PC-9 (cell line): ENCODE measurements around the gene SLC25A21. TPM values are rescaled to one million over a fixed set of nuclear protein-coding genes. Genes with fewer than 3 reads are reported as not detected.
A peak's percentile ranks its signal among the peaks of the same experiment; 100 is the strongest.

ENCODE experiments used
- BruUV-seq: library from RNA; stranded (reverse); fragments of 400-500 nt; replicated peaks from 2 replicates; lab custom pipeline; 2021; lab: Mats Ljungman, UMichigan
- CTCF ChIA-PET: fragments of 300-600 bp; sonication (Branson Sonifier 250); formaldehyde crosslinking; loops from one replicate; lab custom pipeline; 2022; ENCODE audit warnings: antibody characterized with exemption; lab: Charles Lee
- POLR2A ChIA-PET: fragments of 300-600 bp; sonication (Branson Sonifier 250); formaldehyde crosslinking; loops from one replicate; lab custom pipeline; 2022; ENCODE audit warnings: antibody characterized with exemption; ENCODE audit not compliant: unreplicated experiment; lab: Charles Lee
- DNase-seq, 2 experiments: peaks; one replicate each; pipeline versions ENCODE4 v3.0.0 to v3.0.0-alpha.2; 2015 to 2022; ENCODE audit warnings: mixed read lengths in 1 of 2
- H2AFZ ChIP-seq: fragments of 200-600 bp; sonication (generic); 2 replicates; pipeline ENCODE4 v1.8.1; 2017; ENCODE audit warnings: antibody characterized with exemption
- H3F3A ChIP-seq: fragments of 200-600 bp; sonication (generic); 2 replicates; pipeline ENCODE4 v1.8.1; 2017; ENCODE audit warnings: antibody characterized with exemption, mild to moderate bottlenecking, low read depth; ENCODE audit not compliant: insufficient read depth
- H3K27ac ChIP-seq: fragments of 200-600 bp; sonication (generic); 2 replicates; pipeline ENCODE4 v1.6.1; 2016; ENCODE audit warnings: mixed run types
- H3K27me3 ChIP-seq: fragments of 200-600 bp; sonication (generic); 2 replicates; pipeline ENCODE4 v1.6.1; 2016; ENCODE audit warnings: low read depth, mixed run types; ENCODE audit not compliant: insufficient read depth
- H3K36me3 ChIP-seq: fragments of 200-600 bp; sonication (generic); 2 replicates; pipeline ENCODE4 v1.6.1; 2016; ENCODE audit warnings: low read depth, mixed run types
- H3K4me1 ChIP-seq: fragments of 200-600 bp; sonication (generic); replicated peaks from 2 replicates; pipeline ENCODE4 v1.6.1; 2016; ENCODE audit warnings: mixed run types; ENCODE audit not compliant: insufficient read depth
- H3K4me2 ChIP-seq: fragments of 200-600 bp; sonication (generic); 2 replicates; pipeline ENCODE4 v1.6.1; 2017; ENCODE audit warnings: mixed run types
- H3K4me3 ChIP-seq: fragments of 200-600 bp; sonication (generic); 2 replicates; pipeline ENCODE4 v1.6.1; 2016; ENCODE audit warnings: mixed run types
- H3K79me2 ChIP-seq: fragments of 200-600 bp; sonication (generic); 2 replicates; pipeline ENCODE4 v1.6.1; 2017; ENCODE audit warnings: low read depth, mixed run types
- H3K9me2 ChIP-seq: fragments of 200-600 bp; sonication (generic); 2 replicates; pipeline ENCODE4 v1.8.1; 2017; ENCODE audit warnings: mild to moderate bottlenecking; ENCODE audit not compliant: insufficient read depth
- H3K9me3 ChIP-seq: fragments of 200-600 bp; sonication (generic); 2 replicates; pipeline ENCODE4 v1.8.1; 2016; ENCODE audit warnings: low read depth; ENCODE audit not compliant: insufficient read depth
- H4K20me1 ChIP-seq: fragments of 200-600 bp; sonication (generic); 2 replicates; pipeline ENCODE4 v1.8.1; 2017; ENCODE audit not compliant: insufficient read depth
- CTCF ChIP-seq: fragments of 200-600 bp; sonication (generic); conservative IDR thresholded peaks from 2 replicates; pipeline ENCODE4 v1.6.1; 2017; ENCODE audit warnings: mixed run types, antibody characterized with exemption, mild to moderate bottlenecking, moderate library complexity
- EZH2 ChIP-seq: fragments of 200-600 bp; sonication (generic); IDR thresholded peaks from 2 replicates; pipeline ENCODE4 v1.8.0; 2017; ENCODE audit warnings: antibody characterized with exemption, low read depth
- intact Hi-C: fragments of 100-400 bp; cut with micrococcal nuclease; formaldehyde crosslinking; loops from one replicate; pipeline ENCODE4 v1.10.0; 2022; ENCODE audit not compliant: unreplicated experiment
- total RNA-seq: library from RNA; stranded (reverse); gene quantifications from 2 replicates; pipeline ENCODE4 v1.2.3, GENCODE V29; 2021

The SLC25A21 gene
- total RNA-seq, 1 experiment from 2014 or later: 3.2 TPM

GRCh38 chr14:36652542-36653201, 519.7 kb downstream of the SLC25A21 start:
- no peaks in the 10 kb centered on the region for H3K4me1 ChIP-seq
- TF ChIP-seq EZH2 (no peak), CTCF (no peak)
- H3K27ac ChIP-seq: no peak overlapping the region
- no peaks in the 10 kb centered on the region for H4K20me1 ChIP-seq
- intact Hi-C loops: no loop called here
- no peak overlapping the region for H2AFZ ChIP-seq
- H3K27me3 ChIP-seq: no peaks in the 10 kb centered on the region
- POLR2A ChIA-PET: no interaction called here
- H3K36me3 ChIP-seq: no peaks in the 10 kb centered on the region
- DNase-seq: no peak
- H3K9me2 ChIP-seq: no peaks in the 10 kb centered on the region
- H3K9me3 ChIP-seq: no peaks in the 10 kb centered on the region
- no peak overlapping the region for H3K4me3 ChIP-seq
- no peaks in the 10 kb centered on the region for H3F3A ChIP-seq
- no peak overlapping the region for H3K4me2 ChIP-seq
- H3K79me2 ChIP-seq: no peaks in the 10 kb centered on the region
- CTCF ChIA-PET: no interaction called here
- BruUV-seq: no TSS peak

DNA sequence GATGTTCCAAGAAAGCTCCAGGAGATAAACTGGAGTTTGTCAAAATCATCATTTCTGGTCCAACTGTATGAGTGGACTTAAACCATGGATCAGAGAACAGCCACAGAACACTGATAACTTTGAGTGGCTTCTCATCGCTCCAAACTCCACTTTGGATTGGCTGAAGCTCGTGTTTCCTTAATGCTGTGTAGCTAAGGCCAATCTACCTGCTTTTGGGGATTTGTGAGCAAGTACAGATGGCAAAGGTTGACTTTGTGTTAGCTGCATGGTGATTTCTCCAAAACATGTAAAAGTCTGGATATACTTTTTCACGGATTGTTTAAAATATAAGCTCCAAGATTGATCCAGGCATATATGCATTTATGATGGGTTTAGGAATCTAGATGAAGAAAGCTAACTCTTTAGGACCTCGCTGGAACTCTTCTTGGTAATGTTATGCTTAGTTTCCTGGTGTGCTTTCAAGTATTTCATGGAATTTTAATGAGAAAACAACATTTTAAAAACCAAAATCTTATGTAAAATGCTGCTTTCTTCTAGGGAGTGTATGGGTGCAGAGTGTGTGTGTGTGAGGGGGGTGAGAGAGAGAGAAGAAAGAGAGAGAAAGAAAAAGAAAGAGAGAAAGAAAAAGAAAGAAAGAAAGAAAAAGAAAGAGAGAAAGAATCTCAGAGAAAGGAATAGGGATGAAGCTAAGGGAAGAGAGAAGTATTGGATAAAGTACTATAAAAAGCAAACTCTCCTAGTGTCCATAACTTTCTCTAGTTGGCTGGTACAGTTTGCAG, 522.3 kb downstream of the SLC25A21 start:
- Histone ChIP-seq H3K9me2 (no peaks in the 10 kb centered on the region), H3K36me3 (no peaks in the 10 kb centered on the region), H3K4me1 (no peaks in the 10 kb centered on the region), H3K27ac (no peak overlapping the region), H3K79me2 (no peaks in the 10 kb centered on the region), H3K9me3 (no peaks in the 10 kb centered on the region), H2AFZ (no peak overlapping the region), H3K4me3 (no peak overlapping the region), H4K20me1 (no peaks in the 10 kb centered on the region), H3F3A (no peaks in the 10 kb centered on the region), H3K27me3 (no peaks in the 10 kb centered on the region), H3K4me2 (no peak overlapping the region)
- intact Hi-C loops: no loop called here
- no peak for TF ChIP-seq EZH2
- no peak for TF ChIP-seq CTCF
- BruUV-seq: no TSS peak
- no peak for DNase-seq
- ChIA-PET POLR2A (no interaction called here), CTCF (interaction anchor here (0.6 to 0.7 kb wide), 2 partner anchors 289 to 337 kb away, joined by 3 to 14 read pairs; no protein-coding TSS in a partner anchor)

GRCh38 chr14:36647824-36648753, 524.3 kb downstream of the SLC25A21 start:
- H4K20me1 ChIP-seq: no peaks in the 10 kb centered on the region
- 0 out of 2 replicates have a peak overlapping the region, but pooled peaks have one; percentile 66 for H2AFZ ChIP-seq
- no peaks in the 10 kb centered on the region for H3K36me3 ChIP-seq
- H3K27me3 ChIP-seq: no peaks in the 10 kb centered on the region
- no peak overlapping the region for H3K27ac ChIP-seq
- CTCF ChIA-PET: interaction anchor here (0.6 to 2.3 kb wide), 8 partner anchors 13 to 502 kb away, joined by 3 to 20 read pairs (median 4); partner anchors contain the start of gene PAX9
- BruUV-seq: no TSS peak
- TF ChIP-seq CTCF (peak; percentile 51; the same call in 1 of the 2 replicates), EZH2 (no peak)
- intact Hi-C loops: loop anchor here (1.0 kb wide), 3 partner anchors 294 to 501 kb away; no protein-coding TSS in a partner anchor
- POLR2A ChIA-PET: interaction anchor here (0.7 kb wide), 1 partner anchor 110 kb away, joined by 4 read pairs; no protein-coding TSS in a partner anchor
- H3F3A ChIP-seq: no peaks in the 10 kb centered on the region
- peak in 1 of 2 experiments; percentile 55 for DNase-seq
- no peaks in the 10 kb centered on the region for H3K4me1 ChIP-seq
- H3K4me2 ChIP-seq: peak overlapping the region; percentile 65
- peak overlapping the region; percentile 31; the same call in 1 of the 2 replicates for H3K4me3 ChIP-seq
- H3K79me2 ChIP-seq: no peaks in the 10 kb centered on the region
- H3K9me3 ChIP-seq: no peaks in the 10 kb centered on the region
- H3K9me2 ChIP-seq: no peaks in the 10 kb centered on the region
